Epithelial cell of esophagus (primary cell): Measurements from ENCODE around the gene CORO6.

Experiments
- DNase-seq: peaks from one replicate; pipeline ENCODE4 v3.0.0; 2010; ENCODE audit warnings: low read depth
- H3K4me3 ChIP-seq: 2 replicates; pipeline ENCODE4 v1.5.1; 2011; ENCODE audit warnings: mild to moderate bottlenecking, low read length, control low read depth
- CTCF ChIP-seq: IDR thresholded peaks from 2 replicates; pipeline ENCODE4 v1.5.1; 2011; ENCODE audit warnings: low read depth, mild to moderate bottlenecking, low read length, control low read depth, inconsistent platforms; ENCODE audit not compliant: insufficient read depth; ENCODE audit errors: missing control alignments

The CORO6 gene

GRCh38 chr17:29618272-29619065 lies 4.2 kb downstream of the CORO6 start:
- DNase-seq = no peak
- TF ChIP-seq CTCF = no peak
- H3K4me3 ChIP-seq = peak overlapping the region; percentile 36

GRCh38 chr17:29617481-29618271 lies 5.0 kb downstream of the CORO6 start:
- peak; percentile 87 for DNase-seq
- H3K4me3 ChIP-seq = peak overlapping the region; percentile 36

GRCh38 chr17:29617125-29617480 lies 5.6 kb downstream of the CORO6 start:
- peak overlapping the region; percentile 36 for H3K4me3 ChIP-seq
- peak; percentile 77 for TF ChIP-seq CTCF
- DNase-seq = peak; percentile 90

More at GRCh38 chr17:29617481-29618271, 5.0 kb downstream of the CORO6 start:
- peak; percentile 59 for TF ChIP-seq CTCF

- DNase-seq = no peak
- no peak overlapping the region for H3K4me3 ChIP-seq
- no peak for TF ChIP-seq CTCF
These were observed 6.2 kb downstream of the CORO6 start for GRCh38 chr17:29616300-29617048.

GRCh38 chr17:29615492-29616299 lies 7.0 kb downstream of the CORO6 start:
- DNase-seq = peak; percentile 90
- peak overlapping the region; percentile 30 for H3K4me3 ChIP-seq
- TF ChIP-seq CTCF = no peak

- H3K4me3 ChIP-seq = peak overlapping the region; percentile 30
- TF ChIP-seq CTCF = no peak
- peak; percentile 50 for DNase-seq
These were observed 7.7 kb downstream of the CORO6 start for GRCh38 chr17:29615048-29615385.
